NCI-H526 treated with DMSO at 0.1 percent for 48 hours (cell line): ENCODE measurements around the gene MAGEB3.

Experiments
- DNase-seq: peaks from one replicate; lab custom pipeline; 2025; lab: John Stamatoyannopoulos, UW

Gene MAGEB3

DNA sequence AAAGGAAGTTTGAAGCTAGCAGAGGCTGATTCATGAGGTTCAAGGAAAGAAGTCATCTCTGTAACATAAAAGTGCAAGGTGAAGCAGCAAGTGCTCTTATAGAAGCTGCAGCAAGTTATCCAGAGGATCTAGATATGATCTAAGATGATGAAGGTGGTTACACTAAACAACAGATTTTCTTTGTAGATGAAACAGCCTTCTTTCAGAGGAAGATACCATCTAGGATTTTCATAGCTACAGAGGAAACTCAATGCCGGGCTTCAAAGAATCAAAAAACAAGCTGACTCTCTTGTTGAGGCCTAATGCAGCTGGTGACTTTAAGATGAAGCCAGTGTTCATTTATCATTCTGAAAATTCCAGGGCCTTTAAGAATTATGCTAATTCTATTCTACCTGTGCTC is 50.0 kb downstream of the MAGEB3 start:
- DNase-seq, result no peak

- DNase-seq, result no peak
Measured at GRCh38 chrX:30282527-30282926, 52.1 kb downstream of the MAGEB3 start.

- DNase-seq, result no peak
Measured at GRCh38 chrX:30283456-30284200, 53.2 kb downstream of the MAGEB3 start.
